Measurements from ENCODE around the gene SHISA4.

Gene SHISA4

DNA sequence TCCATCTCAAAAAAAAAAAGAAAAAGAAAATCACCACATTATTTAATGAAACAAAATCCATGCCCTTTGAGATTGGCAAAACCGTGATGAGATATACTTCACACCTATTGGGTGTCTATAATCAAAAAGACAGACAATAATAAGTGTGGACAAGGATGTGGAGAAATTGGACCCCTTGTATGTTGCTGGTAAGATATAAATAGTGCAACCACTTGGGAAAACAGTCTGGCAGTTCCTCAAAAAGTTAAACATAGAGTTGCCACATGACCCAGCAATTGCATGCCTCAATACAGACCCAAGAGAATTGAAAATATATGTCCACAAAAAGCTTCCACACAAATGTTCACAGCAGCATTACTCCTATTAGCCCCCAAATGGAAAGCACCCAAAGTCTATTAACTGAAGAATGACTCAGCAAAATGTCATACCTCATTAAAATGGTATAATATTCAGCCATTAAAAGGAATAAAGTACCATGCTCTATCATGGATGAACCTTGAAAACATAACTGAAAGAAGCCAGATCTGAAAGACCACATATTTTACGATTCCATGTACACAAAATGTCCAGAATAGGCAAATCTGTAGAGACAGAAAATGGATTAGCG, 33.4 kb downstream of the SHISA4 start:
- Histone ChIP-seq H3K36me3 (ENCODE audit: insufficient read depth, low read length) (no peaks in the 10 kb centered on the region), H3K9me3 (ENCODE audit: low read depth, low read length) (no peaks in the 10 kb centered on the region), H3K9ac (ENCODE audit: insufficient read length) (no peak overlapping the region), H3K27ac (no peak overlapping the region), H3K4me3 (no peak overlapping the region)
- DNase-seq (ENCODE audit: low read depth, low spot score): no peak
- TF ChIP-seq POLR2AphosphoS5 (IDR thresholded peaks at IDR 0.05; ENCODE audit: borderline replicate concordance, low read depth, low read length) (no peak), EZH2 (IDR thresholded peaks at IDR 0.05) (no peak), FOXP2 (optimal IDR thresholded peaks at IDR 0.05; ENCODE audit: control extremely low read depth, extremely low read length, insufficient read depth) (no peak)

DNA sequence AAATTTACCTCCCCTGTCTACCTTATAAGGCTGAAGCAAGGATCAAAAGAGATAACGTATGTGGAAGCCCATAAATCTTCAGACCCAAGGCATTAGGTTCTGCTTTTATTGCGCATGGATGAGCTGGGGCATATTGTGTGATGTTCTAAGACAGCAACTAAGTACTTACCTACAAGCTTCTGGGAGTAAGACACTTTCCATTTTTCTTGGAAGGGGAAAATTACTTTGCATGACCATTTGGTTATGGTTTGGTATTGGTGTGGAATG, 36.5 kb downstream of the SHISA4 start:
- Histone ChIP-seq H3K4me3 (no peak overlapping the region), H3K9ac (ENCODE audit: insufficient read length) (no peak overlapping the region), H3K36me3 (ENCODE audit: insufficient read depth, low read length) (no peaks in the 10 kb centered on the region), H3K27ac (no peak overlapping the region), H3K9me3 (ENCODE audit: low read depth, low read length) (no peaks in the 10 kb centered on the region)
- TF ChIP-seq EZH2 (IDR thresholded peaks at IDR 0.05) (no peak), FOXP2 (optimal IDR thresholded peaks at IDR 0.05; ENCODE audit: control extremely low read depth, extremely low read length, insufficient read depth) (no peak)
- no peak for DNase-seq (ENCODE audit: low read depth, low spot score)

DNA sequence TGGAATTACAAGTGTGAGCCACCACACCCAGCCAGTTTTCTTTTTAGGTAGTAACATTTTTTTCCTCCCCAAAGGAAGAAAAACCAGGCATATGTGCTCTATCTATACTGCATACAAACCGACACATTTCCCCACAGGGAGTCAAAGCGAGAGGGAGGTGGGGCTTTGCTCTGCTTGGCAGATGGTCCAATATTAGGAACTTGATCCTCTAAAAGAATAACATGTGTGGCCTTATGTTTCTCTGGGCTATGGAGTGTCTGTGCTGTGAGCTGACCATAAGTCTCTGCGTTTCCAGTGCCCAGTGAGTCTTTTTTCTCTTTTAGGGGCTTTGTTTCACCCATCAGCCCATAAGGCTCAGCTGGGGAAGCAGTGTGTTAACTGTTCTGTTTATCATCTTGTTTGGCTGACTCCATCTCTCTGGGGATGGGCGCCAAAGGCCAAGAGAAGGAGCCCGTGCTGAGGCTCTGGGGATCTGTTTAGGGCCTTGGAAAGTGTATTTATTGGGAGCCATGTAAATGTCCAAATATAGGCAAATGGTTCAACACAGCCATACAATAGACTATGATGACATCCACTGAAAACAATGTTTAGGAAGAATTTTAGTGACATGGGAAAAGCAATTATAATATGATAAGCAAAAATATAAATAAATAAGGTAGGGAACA, 37.4 kb downstream of the SHISA4 start:
- Histone ChIP-seq H3K9me3 (ENCODE audit: low read depth, low read length) (no peaks in the 10 kb centered on the region), H3K27ac (no peak overlapping the region), H3K9ac (ENCODE audit: insufficient read length) (no peak overlapping the region), H3K4me3 (no peak overlapping the region), H3K36me3 (ENCODE audit: insufficient read depth, low read length) (no peaks in the 10 kb centered on the region)
- no peak for DNase-seq (ENCODE audit: low read depth, low spot score)
- TF ChIP-seq POLR2AphosphoS5 (IDR thresholded peaks at IDR 0.05; ENCODE audit: borderline replicate concordance, low read depth, low read length) (no peak), FOXP2 (optimal IDR thresholded peaks at IDR 0.05; ENCODE audit: control extremely low read depth, extremely low read length, insufficient read depth) (no peak), EZH2 (IDR thresholded peaks at IDR 0.05) (no peak)

DNA sequence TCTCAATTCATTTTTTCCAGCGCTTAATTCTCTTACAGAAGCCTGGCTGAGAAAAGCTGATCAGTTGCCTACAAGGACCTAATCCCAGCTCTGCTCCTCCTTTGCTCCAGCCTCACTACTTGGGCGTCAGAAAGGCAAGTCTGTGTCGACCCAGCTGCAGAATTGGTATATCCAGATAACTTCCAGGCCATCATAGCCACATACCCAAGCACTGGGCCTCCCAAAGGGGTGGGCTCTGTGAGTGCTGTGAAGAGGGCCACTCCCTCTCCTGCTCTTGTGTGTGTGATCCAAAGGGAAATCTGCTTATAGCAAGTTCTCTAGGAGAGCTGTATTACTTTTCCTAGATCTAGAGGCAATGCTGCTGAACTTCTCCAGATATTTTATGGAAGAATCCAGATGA, 39.6 kb downstream of the SHISA4 start:
- no peaks in the 10 kb centered on the region for H3K36me3 ChIP-seq (ENCODE audit: insufficient read depth, low read length)
- no peak overlapping the region for H3K27ac ChIP-seq
- no peak overlapping the region for H3K9ac ChIP-seq (ENCODE audit: insufficient read length)
- H3K4me3 ChIP-seq: no peak overlapping the region
- no peak for TF ChIP-seq EZH2 (IDR thresholded peaks at IDR 0.05)
- TF ChIP-seq FOXP2 (optimal IDR thresholded peaks at IDR 0.05; ENCODE audit: control extremely low read depth, extremely low read length, insufficient read depth): no peak
- no peak for TF ChIP-seq POLR2AphosphoS5 (IDR thresholded peaks at IDR 0.05; ENCODE audit: borderline replicate concordance, low read depth, low read length)
- DNase-seq (ENCODE audit: low read depth, low spot score): no peak
- H3K9me3 ChIP-seq (ENCODE audit: low read depth, low read length): no peaks in the 10 kb centered on the region

DNA sequence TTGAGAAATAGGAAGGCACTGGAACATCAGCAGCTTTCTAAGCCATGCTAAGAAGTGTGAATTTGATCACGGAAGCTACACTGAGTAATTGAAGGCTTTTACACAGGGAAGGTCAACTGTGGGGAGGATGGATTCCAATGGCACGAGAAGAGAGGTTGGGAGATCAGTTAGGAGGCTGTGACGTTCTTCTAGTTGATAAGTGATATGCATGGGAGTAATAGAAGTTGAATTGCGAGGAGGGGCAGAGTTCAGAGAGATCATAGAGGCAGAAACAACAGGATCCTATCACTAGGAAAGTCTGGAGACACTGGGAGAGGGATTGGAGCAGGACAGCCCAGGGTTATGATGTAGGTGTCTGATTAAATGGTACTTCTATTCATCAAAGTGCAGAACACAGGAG, 41.4 kb downstream of the SHISA4 start:
- H3K27ac ChIP-seq: no peak overlapping the region
- TF ChIP-seq POLR2AphosphoS5 (IDR thresholded peaks at IDR 0.05; ENCODE audit: borderline replicate concordance, low read depth, low read length): no peak
- TF ChIP-seq FOXP2 (optimal IDR thresholded peaks at IDR 0.05; ENCODE audit: control extremely low read depth, extremely low read length, insufficient read depth): no peak
- TF ChIP-seq EZH2 (IDR thresholded peaks at IDR 0.05): no peak
- H3K4me3 ChIP-seq: no peak overlapping the region
- H3K9ac ChIP-seq (ENCODE audit: insufficient read length): no peak overlapping the region
- H3K36me3 ChIP-seq (ENCODE audit: insufficient read depth, low read length): no peaks in the 10 kb centered on the region
- no peak for DNase-seq (ENCODE audit: low read depth, low spot score)
- no peaks in the 10 kb centered on the region for H3K9me3 ChIP-seq (ENCODE audit: low read depth, low read length)

DNA sequence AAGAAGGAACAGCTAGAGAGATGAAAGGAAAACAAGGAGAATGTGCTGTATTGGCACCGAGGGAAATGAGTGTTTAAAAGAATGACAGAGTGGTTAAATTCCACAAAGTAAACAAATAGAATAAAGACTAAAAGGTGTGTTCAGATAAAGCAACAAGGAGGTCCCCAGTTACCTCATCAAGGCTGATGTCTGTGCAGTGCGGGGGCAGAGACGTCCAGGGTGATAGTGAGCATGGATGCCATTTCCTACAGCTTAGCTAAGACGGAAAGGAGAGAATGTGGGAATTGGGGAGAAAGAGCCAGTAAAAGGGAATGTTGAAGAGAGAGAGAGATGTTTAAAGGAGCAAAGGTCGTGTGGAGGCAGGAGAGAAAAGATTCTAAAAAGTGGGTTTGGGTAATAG, 42.1 kb downstream of the SHISA4 start:
- no peaks in the 10 kb centered on the region for H3K9me3 ChIP-seq (ENCODE audit: low read depth, low read length)
- DNase-seq (ENCODE audit: low read depth, low spot score): no peak
- H3K27ac ChIP-seq: no peak overlapping the region
- H3K9ac ChIP-seq (ENCODE audit: insufficient read length): no peak overlapping the region
- TF ChIP-seq EZH2 (IDR thresholded peaks at IDR 0.05) (no peak), POLR2AphosphoS5 (IDR thresholded peaks at IDR 0.05; ENCODE audit: borderline replicate concordance, low read depth, low read length) (no peak)
- H3K36me3 ChIP-seq (ENCODE audit: insufficient read depth, low read length): no peaks in the 10 kb centered on the region
- H3K4me3 ChIP-seq: no peak overlapping the region

DNA sequence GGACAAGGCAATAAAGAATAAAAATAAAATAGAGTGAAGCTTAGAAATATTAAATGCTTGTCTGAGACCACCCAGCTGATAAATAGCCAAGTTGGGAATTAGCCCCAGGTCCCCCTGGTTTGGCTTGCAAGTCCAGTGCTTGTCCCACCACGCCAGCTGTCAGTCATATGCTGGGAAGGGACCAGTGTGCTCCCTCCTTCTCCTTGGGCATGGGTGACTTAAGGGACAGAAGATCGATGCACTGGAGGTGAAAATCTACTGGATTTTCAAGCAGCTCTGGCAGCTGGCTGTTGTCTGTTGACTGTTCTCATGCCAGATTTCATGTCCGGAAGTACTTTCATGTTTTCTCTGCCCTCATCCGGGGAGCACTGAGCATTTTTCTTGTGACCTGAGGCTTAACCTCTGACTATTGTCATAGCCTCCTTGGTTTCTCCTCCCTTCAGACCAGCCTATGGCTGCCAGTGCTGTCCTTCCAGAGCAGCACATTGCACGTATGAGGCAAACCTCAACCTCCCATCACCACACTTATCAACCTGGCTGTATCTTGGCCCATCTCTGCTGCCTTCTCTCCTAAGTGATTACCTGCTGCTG, 45.2 kb downstream of the SHISA4 start:
- Histone ChIP-seq H3K36me3 (ENCODE audit: insufficient read depth, low read length) (no peaks in the 10 kb centered on the region), H3K9ac (ENCODE audit: insufficient read length) (no peak overlapping the region), H3K27ac (no peak overlapping the region), H3K9me3 (ENCODE audit: low read depth, low read length) (no peaks in the 10 kb centered on the region), H3K4me3 (no peak overlapping the region)
- DNase-seq (ENCODE audit: low read depth, low spot score): no peak
- TF ChIP-seq POLR2AphosphoS5 (IDR thresholded peaks at IDR 0.05; ENCODE audit: borderline replicate concordance, low read depth, low read length): no peak
- TF ChIP-seq FOXP2 (optimal IDR thresholded peaks at IDR 0.05; ENCODE audit: control extremely low read depth, extremely low read length, insufficient read depth): no peak
- no peak for TF ChIP-seq EZH2 (IDR thresholded peaks at IDR 0.05)

DNA sequence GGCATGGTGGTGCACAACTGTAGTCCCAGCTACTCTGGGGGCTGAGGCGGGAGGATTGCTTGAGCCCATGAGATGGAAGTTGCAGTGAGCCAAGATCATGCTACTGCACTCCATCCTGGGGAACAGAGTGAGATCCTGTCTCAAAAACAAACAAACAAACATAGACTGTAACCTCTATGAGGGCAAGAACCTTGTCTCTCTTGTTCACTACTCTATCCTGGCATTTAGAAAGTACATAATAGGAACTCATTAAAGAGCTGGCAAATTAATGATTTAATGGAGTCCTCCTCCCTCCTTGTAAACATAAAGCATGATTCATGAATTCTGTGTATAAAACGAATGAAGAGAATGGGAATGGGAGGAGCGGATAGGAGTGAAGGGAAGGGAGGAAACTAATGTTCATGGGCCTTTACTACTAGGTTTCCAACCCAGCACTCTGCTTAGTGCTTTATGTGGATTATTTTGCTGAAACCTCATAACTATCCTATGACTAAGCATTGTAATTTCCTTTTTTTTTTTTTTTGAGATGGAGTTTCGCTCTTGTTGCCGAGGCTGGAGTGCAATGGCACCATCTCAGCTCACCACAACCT, 49.0 kb downstream of the SHISA4 start:
- TF ChIP-seq POLR2AphosphoS5 (IDR thresholded peaks at IDR 0.05; ENCODE audit: borderline replicate concordance, low read depth, low read length) (no peak), FOXP2 (optimal IDR thresholded peaks at IDR 0.05; ENCODE audit: control extremely low read depth, extremely low read length, insufficient read depth) (no peak), EZH2 (IDR thresholded peaks at IDR 0.05) (no peak)
- no peak overlapping the region for H3K4me3 ChIP-seq
- no peaks in the 10 kb centered on the region for H3K36me3 ChIP-seq (ENCODE audit: insufficient read depth, low read length)
- no peaks in the 10 kb centered on the region for H3K9me3 ChIP-seq (ENCODE audit: low read depth, low read length)
- no peak for DNase-seq (ENCODE audit: low read depth, low spot score)
- H3K27ac ChIP-seq: no peak overlapping the region
- no peak overlapping the region for H3K9ac ChIP-seq (ENCODE audit: insufficient read length)
